Measurements from ENCODE around the gene VPS26A.

Gene VPS26A

DNA sequence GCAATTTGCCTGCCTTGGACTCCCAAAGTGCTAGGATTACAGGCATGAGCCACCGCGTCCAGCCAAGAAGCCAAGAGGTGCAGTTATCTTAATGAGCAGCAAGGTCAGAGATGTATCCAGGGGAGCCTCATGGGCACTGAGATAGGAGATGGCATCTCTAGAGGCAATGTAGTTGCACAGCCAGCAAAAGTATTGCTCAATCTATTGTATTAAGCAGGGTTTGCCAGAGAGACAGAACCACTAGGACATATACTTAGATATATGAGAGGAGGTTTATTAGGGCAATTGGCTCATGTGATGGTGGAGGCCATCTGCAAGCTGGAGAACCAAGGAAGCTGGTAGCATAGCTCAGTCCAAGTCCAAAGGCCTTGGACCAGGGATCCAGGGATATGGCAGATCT, 16.3 kb upstream of the VPS26A start:
- TF ChIP-seq, protein P1, sequence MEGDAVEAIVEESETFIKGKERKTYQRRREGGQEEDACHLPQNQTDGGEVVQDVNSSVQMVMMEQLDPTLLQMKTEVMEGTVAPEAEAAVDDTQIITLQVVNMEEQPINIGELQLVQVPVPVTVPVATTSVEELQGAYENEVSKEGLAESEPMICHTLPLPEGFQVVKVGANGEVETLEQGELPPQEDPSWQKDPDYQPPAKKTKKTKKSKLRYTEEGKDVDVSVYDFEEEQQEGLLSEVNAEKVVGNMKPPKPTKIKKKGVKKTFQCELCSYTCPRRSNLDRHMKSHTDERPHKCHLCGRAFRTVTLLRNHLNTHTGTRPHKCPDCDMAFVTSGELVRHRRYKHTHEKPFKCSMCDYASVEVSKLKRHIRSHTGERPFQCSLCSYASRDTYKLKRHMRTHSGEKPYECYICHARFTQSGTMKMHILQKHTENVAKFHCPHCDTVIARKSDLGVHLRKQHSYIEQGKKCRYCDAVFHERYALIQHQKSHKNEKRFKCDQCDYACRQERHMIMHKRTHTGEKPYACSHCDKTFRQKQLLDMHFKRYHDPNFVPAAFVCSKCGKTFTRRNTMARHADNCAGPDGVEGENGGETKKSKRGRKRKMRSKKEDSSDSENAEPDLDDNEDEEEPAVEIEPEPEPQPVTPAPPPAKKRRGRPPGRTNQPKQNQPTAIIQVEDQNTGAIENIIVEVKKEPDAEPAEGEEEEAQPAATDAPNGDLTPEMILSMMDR (IDR thresholded peaks at IDR 0.05; ENCODE audit: control extremely low read depth, extremely low read depth, low read depth, missing control alignments): no peak
- no peak for DNase-seq (ENCODE audit: extremely low spot score)
- POLR2A ChIA-PET: no interaction called here
- CTCF ChIA-PET: interaction anchor here (1.0 kb wide), 1 partner anchor 15 kb away, joined by 3 read pairs; no protein-coding TSS in a partner anchor

DNA sequence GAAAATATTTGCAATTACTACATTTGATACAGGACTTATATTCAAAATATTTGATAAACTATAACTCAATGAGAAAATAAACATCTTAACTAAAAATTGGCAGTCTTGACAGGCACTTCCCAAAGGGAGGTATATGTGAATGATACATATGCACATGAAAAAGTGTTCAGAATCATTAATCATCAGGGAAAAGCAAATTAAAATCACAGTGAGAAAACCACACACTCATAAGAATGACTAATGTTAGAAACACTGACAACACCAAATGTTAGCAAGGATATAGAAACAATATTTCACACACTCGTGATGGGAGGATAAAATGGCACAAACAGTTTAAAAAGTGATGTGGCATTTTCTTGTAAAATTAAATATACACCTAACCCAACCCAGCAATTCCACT, 4.1 kb upstream of the VPS26A start:
- no peak for DNase-seq (ENCODE audit: extremely low spot score)
- ChIA-PET CTCF (no interaction called here), POLR2A (no interaction called here)
- TF ChIP-seq, protein P1 (IDR thresholded peaks at IDR 0.05; ENCODE audit: control extremely low read depth, extremely low read depth, low read depth, missing control alignments): no peak

DNA sequence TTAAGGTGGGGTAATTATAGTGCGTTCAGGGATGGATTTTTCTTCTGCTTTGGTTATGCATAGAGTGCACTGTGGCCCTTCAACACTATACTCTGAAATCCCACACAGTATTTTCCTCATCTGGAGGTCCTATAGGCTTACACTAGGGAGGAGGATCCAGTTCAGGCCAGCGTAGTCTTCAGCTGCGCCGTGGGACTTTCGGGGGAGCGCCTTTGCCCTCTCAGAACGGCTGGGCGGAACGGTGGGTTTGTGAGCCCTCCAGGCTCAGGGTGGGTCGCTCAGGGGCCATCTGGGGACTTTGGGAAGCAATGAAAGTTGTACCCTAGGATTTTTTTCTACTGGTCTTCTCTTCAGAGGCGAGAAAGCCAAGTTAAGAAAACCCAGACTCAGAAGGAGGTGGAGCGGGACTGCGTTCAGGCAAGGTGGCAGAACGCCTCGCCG, 652 bp upstream of the VPS26A start:
- DNase-seq (ENCODE audit: extremely low spot score): peak; percentile 50
- CTCF ChIA-PET: interaction anchor here (1.0 to 3.4 kb wide), 2 partner anchors 29 to 119 kb away, joined by 5 to 13 read pairs; no protein-coding TSS in a partner anchor
- TF ChIP-seq, protein P1 (IDR thresholded peaks at IDR 0.05; ENCODE audit: control extremely low read depth, extremely low read depth, low read depth, missing control alignments): no peak
- POLR2A ChIA-PET: no interaction called here

DNA sequence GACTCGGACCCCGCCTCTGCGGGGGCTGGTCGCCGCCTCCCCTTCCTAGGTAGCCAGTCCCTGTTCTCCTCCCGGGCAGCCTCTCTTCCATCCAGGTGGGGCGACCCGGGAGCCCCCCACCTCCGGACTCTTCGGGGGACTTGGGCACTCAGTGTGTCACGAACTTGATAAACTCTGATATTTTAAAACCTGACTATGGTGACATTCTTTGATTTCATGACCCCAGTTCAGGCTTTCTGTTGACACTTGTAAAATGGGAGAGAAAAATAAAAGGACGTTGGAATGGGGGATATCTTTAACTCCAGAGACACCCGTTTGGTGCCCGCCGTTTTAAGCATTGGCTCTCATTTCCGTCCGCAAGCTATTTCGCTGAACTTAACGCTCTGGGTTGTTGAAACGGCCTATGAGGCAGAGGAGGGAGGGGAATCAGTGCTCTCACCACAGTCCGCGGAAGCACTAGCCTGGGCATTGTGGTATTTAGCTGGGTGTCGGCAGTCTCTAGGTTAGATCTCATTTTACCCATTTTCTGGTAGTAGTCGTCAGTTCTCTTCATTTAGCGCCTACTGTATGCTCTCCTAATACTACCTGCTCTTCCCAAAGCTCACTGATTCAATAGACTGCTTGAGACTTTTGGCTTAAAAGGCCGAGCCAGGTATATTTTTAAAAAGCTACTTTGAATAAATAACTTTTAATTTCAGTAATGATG, 738 bp downstream of the VPS26A start:
- DNase-seq (ENCODE audit: extremely low spot score): peak; percentile 65
- CTCF ChIA-PET: interaction anchor here (0.8 to 3.4 kb wide), 7 partner anchors 11 to 120 kb away, joined by 3 to 13 read pairs (median 4); no protein-coding TSS in a partner anchor
- POLR2A ChIA-PET: interaction anchor here (0.6 kb wide), 1 partner anchor 19 kb away, joined by 5 read pairs; no protein-coding TSS in a partner anchor
- TF ChIP-seq, protein P1 (IDR thresholded peaks at IDR 0.05; ENCODE audit: control extremely low read depth, extremely low read depth, low read depth, missing control alignments): no peak

DNA sequence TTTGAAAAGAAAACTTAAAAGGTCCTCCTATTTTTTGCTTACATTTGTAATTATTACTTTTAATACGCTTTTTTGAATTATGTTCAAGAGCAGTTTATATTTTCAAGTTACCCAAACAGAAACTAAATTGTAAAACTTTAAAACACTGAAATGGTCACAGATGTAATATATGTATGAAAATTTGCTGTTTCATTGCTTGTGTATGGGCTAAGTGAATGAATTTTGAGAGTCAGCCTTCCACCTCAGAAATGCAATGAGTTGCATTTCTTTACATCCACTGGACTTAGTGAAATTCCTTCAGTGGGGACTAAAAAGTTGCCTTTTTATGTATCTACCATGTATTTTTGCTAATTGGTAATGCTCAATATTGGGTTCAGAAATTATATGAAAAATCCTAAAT, 1.6 kb downstream of the VPS26A start:
- ChIA-PET CTCF (interaction anchor here (0.8 to 3.4 kb wide), 4 partner anchors 15 to 121 kb away, joined by 3 to 13 read pairs (median 4); no protein-coding TSS in a partner anchor), POLR2A (no interaction called here)
- TF ChIP-seq, protein P1 (IDR thresholded peaks at IDR 0.05; ENCODE audit: control extremely low read depth, extremely low read depth, low read depth, missing control alignments): no peak
- DNase-seq (ENCODE audit: extremely low spot score): no peak

DNA sequence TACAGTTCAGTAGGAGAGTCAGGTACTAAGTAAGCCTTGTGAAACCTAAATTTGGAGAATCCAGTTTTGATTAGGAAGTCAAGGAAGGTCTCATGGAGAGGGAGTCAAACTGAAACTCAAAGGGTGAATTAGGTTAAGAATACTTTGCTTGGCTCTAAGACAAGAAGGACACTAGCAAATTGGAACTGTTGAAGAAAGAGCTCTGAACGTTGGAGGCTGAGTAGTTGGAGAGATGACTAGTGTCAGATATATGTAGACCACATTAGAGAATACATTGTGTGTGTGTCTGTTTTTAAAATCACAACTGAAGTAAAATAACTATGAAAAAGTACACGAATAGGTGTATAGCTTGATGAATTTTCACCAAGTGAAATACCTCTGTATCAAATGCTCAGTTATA, 6.3 kb downstream of the VPS26A start:
- TF ChIP-seq, protein P1 (IDR thresholded peaks at IDR 0.05; ENCODE audit: control extremely low read depth, extremely low read depth, low read depth, missing control alignments): no peak
- POLR2A ChIA-PET: no interaction called here
- CTCF ChIA-PET: interaction anchor here (0.8 to 1.9 kb wide), 3 partner anchors 21 to 126 kb away, joined by 3 to 4 read pairs (median 4); no protein-coding TSS in a partner anchor
- DNase-seq (ENCODE audit: extremely low spot score): no peak
